Caki2 (cell line): ENCODE data around the gene ZNF628. TPM values are rescaled to one million over a fixed set of nuclear protein-coding genes. Genes with fewer than 3 reads are reported as not detected.

Experiments used
- DNase-seq: peaks from one replicate; pipeline ENCODE4 v3.0.0-alpha.2; 2015; ENCODE audit warnings: low read depth
- in situ Hi-C: cut with HindIII; loops from 2 replicates; pipeline ENCODE4 v1.10.0; 2016; ENCODE audit warnings: low sequenced_read_pairs, low pct_unique_long_range_greater_than_20kb, mixed read lengths
- total RNA-seq: library from RNA; depleted of rRNA; stranded (reverse); fragments of >200 nt; shearing (Covaris generic); gene quantifications from 2 replicates; pipeline ENCODE4 v1.2.3, GENCODE V29; 2014; ENCODE audit warnings: low replicate concordance

Gene ZNF628
- total RNA-seq, 1 experiment from 2014 or later = 5.3 TPM

DNA sequence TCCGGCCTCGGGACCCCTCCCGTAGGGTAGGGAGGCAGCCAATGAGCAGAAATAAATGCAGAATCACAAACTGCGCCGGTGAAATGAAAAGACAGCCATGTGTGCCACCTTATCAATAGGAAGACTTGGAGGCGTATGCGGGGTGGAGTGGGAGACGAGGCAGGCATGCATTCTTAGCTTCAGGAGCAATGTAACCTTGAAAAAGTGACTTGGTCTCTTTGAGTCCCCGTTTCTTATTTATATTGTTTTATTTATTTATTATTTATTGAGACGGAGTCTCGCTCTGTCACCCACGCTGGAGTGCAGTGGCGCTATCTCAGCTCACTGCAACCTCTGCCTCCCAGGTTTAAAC, 27.8 kb downstream of the ZNF628 start:
- in situ Hi-C loops = no loop called here

DNA sequence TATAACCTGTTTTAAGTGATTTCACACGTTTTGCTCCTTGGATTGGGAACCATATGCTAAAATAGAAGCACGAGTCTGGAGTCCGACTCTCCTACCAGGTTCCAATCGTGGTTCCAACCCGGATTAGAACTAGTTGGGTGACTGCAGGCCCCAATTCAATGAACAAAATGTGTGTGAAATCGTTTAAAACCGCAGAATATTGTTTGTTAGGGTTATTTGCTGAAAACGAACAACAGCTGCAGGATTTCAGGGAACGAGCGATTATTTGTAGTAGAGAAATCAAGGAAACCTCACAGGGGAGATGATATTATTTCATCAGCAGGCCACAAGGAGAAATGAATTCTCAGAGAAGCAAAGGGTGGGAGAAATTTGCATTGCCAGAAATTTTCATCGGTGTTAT, 28.6 kb downstream of the ZNF628 start:
- in situ Hi-C loops = no loop called here
- DNase-seq = no peak

More for the DNA sequence above, 27.8 kb downstream of the ZNF628 start:
- DNase-seq = no peak

DNA sequence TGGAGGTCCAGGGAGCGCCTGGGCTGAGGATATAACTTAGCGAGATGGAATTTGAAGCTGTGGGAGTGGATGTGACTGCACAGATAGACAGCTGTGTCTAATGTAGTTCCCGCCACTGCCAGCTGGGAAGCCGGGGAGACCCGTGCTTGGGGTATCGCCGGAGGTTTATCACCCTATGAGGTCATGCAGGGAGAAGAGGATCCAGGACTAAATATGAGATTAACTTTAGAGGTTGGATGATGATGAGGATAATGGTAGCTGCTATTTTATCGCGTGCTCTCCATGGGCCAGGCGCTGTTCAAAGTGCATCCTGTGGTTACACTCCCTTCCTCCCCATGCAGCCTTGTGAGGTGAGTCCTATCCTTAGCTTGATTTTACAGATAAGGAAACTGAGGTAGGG, 31.7 kb downstream of the ZNF628 start:
- in situ Hi-C loops = no loop called here
- DNase-seq = no peak

DNA sequence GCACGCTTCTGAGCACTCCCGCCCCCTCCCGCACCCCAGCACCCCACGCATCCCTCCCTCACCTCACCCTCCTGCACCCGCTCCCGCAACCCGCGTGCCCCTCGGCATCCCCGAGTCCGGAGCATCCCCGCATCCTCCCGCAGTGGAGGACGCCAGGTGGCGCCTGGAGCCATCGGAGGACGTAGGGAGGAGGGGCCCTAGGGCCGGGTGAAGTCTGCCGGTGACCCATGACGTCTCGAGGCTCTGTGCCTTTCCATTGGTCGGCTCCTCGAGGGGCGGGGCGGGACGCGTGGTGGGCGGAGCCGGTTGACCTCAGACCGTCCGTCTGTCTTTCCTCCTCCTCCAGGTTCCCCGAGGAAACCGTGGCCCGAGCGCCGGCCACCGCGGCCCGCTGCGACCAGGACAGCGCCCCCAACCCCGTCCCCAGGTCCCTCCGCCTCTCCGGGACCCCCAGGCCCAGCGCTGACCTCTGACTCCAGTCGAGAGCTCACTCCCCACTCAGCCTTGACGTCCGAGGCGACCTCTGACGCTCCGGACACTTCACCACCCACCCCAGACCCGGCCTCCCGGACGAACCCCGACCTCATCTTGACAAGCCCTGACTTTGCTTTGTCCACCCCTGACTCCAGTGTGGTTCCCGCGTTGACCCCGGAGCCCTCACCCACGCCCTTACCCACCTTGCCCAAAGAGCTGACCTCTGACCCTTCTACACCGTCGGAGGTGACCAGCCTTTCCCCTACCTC, 40.6 kb downstream of the ZNF628 start:
- in situ Hi-C loops = no loop called here
- DNase-seq = peak; percentile 90

DNA sequence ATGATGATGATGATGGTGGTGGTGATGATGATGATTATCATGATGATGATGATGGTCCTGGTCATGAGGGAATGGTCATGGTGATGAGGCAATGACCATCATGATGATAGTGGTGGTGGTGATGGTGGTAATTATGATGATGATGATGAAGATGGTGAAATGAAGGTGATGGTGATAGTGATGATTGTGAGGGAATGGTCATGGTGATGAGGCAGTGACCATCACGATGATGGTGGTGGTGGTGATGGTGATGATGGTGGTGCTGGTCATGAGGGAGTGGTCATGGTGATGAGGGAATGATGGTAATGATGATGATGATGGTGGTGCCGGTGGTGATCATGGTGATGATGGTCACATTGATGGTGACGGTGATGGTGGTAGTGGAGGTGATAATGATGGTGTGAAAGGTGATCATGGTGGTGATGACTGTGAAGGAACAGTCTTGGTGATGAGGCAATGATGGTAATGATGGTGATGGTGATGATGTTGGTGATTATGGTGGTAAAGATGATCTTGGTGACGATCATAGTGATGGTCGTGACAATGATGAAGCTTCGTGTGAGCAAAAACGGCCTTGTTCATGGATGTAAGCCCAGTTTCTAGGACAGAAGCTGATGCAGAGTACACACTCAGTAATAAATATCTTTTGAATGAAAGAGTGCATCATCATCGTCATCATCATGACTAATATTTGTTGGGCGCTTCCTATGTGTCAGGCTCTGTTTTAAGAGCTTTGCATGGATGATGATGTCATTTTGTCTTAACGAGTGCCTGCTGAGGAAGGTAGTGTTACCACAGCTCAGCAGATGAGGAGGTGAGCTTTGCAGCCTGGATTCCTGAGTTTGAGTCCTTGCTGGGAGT, 43.3 kb downstream of the ZNF628 start:
- DNase-seq = peak; percentile 54
- in situ Hi-C loops = no loop called here

DNA sequence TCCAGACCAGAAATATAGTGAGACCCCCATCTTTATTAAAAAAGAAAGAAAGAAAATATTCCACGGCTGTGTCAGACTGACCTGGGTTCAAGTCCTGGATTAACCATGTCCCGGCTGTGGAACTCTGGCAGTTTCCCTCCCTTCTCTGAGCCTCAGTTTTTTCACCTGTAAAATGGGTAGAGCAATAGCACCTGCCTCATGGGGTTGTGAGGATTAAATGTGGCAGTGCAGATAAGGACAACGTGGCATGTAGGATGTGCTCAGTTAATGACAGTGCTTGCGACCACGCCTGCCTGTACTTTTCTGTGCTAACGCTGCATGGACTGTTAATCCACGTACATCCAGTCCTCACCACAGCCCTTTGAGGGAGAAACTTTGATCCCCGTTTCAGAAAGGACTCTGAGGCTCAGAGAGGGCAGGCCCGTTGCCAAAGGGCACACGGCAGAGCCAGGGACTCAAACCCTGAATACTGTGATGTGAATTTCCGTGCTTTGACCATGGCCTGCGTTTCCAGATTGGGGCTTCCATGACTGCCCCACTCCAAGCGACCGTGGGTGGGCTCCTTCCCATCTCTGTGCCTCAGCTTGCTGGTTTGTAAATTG, 44.4 kb downstream of the ZNF628 start:
- in situ Hi-C loops = no loop called here
- DNase-seq = no peak

DNA sequence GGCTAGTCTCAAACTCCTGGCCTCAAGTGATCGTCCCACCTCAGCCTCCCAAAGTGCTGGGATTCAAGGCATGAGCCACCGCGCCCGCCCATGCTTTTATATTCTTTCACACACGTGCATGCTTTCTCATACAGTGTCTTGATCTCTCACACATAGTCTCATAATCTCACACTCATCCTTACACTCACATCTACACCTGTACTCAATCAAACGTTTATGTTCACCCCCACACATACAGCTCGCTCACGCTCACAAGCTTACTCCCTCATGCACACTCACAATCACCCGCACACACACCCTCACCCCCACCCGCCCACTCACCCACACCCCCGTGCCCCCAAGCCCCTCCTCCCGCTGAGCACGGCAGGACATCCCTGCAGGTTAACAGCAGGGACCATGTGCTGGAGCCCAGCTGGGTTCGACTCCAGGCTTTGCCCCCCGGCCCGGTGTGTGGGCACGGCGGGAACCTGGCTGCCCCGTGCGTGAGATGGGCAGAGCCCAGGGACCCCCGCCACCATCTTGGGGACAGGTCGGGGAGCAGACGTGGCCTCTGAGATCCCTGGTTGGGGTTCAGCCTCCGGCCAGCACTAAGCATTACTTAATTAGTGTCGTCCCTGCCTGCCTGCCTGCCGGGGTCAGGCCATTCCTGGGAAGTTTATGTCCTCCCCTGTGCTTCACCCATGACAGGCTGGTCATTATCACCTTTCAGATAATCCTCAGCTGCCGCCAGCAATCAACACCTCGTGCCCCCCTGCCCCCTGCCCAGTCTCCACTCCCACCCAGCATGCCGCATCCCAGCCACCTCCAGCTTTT, 49.1 kb downstream of the ZNF628 start:
- no peak for DNase-seq
- in situ Hi-C loops = no loop called here

DNA sequence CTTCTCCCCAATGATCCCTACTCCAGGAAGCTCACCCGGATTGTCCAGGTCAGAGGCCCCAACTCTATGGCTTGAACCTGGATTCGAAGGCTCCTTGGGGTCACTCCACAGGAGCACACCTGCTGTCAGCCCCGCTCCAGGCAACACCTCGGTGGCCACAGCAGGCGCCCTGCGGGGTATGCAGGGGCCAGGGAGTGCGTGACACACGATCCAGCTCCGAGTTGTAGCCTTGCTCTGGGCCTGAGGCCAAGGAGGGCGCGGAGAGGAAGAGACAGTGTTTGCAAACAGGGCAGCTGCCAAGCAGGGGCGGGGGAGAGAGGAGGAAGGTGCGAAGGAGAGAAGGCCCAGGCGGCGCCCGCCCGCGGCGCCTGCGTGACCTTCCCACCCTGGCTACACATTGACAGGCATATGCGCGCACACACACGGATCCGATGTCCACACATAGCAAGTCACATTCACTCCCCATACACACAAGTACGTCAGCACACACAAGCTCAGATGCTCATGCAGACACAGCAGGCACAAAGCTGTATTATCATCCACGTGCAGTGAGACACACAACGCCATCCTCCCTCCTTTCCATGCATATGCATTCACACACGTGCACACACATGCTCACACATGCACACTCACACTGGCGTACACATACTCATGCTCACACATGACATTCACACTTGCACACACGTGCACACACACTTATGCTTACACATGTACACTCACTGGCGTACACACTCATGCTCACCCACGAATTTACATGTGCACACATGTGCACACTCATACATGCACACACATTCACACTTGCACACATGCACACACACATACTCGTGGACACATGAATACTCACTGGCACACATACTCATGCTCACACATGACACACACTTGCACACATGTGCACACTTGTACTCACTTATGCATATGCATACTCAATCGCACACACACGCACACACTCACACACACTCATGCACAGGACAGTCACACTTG, 50.1 kb downstream of the ZNF628 start:
- in situ Hi-C loops = no loop called here
- DNase-seq = peak; percentile 96

DNA sequence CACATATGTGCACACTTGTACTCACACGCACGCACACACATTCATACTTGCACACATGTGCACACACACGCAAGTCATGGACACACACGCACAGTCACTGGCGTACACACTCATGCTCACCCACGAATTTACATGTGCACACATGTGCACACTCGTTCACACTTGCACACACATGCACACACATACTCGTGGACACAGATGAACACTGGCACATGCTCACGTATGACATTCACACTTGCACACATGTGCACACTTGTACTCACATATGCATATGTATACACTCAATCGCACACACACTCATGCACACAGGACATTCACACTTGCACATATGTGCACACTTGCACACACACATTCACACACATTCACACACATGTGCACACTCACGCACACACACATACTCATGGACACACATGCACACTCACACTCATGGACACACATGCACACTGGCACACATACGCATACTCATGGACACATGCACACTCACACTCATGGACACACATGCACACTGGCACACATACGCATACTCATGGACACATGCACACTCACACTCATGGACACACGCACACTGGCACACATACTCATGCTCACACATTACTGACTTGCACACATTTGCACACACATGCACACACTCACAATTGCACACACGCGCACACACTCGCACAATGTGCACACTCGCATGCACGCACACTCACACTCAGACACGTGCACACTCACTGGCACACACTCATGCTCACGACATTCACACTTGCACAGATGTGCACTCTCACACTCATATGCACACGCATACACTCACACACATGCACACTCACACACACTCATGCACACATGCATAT, 51.0 kb downstream of the ZNF628 start:
- DNase-seq = no peak
- in situ Hi-C loops = no loop called here

DNA sequence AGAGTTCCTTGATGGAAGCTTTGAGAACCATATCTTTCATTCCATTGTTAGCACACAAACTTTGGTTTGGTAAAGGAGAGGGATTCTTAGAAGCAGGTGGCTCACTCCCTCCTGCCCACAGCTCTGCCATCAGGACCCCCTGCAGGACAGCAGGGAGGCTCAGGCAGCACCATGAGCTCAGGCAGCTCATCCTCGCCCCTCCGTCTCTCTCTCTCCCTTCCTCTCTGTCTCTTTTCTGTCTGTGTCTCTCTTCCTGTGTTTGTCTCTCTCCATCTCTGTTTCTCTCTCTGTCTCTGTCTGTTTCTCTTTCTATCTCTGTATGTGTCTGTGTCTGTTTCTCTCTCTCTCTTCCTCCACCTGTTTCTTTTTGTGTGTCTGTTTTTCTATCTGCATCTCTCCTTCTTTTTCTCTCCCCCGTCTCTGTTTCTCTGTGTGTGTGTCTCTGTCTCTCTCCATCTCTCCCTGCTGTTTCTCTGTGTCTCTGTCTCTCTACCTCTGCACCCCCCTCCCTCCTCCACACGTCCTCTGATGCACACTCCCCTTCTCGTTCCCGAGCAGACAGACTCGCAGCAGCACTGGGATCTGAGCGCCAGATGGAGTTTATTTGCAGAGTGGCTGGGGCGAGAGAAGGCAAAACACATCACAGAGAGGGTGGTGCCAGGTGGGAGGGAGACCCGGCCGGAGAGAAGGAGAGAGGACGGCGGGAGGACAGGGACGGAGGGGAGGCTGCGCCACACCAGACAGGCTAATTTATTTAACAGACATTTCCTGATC, 51.8 kb downstream of the ZNF628 start:
- no peak for DNase-seq

DNA sequence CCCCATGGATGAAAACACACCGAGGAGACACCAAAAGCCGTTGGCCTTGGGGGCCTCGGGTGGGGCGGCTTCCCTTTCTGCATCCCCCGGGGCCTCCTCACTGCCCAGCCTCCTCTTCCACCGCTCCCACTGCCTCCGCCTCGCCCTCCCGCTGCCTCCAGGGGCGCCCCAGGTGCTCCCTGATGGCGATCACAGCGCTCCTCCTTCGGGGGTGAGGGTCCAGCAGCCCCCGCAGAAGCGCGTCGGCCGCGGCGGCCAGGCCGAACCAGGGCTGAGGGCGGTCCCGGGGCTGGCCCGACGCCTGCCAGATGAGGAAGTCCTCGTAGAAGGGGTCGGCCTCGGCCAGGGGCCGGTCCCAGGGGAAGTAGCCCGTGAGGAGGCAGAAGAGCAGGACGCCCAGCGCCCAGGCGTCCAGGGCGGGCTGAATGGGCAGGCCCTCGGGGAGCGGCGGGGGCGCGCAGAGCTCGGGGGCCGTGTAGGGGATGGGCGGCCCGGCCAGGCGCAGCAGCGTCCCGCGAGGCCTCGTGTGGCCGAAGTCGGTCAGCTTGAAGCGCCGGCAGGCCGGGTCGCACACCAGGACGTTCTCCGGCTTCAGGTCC, 53.3 kb downstream of the ZNF628 start:
- in situ Hi-C loops = no loop called here
- DNase-seq = no peak

More for the DNA sequence above, 51.8 kb downstream of the ZNF628 start:
- in situ Hi-C loops = no loop called here

DNA sequence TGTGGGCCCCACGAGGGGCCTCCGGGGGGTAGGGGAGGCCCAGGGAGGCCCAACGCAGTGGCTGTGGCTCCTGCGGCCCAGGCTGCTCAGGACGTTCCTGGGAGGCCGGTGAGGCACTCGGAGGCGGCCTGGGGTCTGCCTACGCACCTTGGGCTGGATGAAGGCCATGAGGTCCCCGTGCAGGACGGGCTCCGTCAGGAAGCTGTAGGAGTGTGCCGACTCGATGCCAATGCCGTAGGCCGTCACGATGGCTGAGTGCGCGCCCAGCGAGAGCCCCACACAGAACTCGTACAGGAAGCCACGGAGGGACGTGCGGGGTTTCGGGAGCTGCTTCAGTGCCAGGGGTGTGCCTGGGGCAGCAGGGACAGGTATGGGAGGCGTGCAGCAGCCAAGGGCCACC, 54.6 kb downstream of the ZNF628 start:
- DNase-seq = no peak
- in situ Hi-C loops = no loop called here
